ENCODE measurements around the gene PSMG3. TPM values are rescaled to one million over a fixed set of nuclear protein-coding genes. Genes with fewer than 3 reads are reported as not detected.

The PSMG3 gene
- total and polyA plus RNA-seq, 8 donors, result 4.9 to 71.5 (median 33.3) TPM; not detected in 1

GRCh38 chr7:1542841-1543747, 26.7 kb downstream of the PSMG3 start:
- Histone ChIP-seq H3K36me3 (peaks cover 38 to 80% (median 68%) of the 10 kb centered on the region in 4 donors), H3K9me3 (no peaks in the 10 kb centered on the region), H3K4me3 (no peak overlapping the region), H3K27ac (peak overlapping the region in 1 of 5 donors; percentile 21), H3K4me1 (peaks cover 15 to 34% (median 27%) of the 10 kb centered on the region in 4 donors), H3K27me3 (no peaks in the 10 kb centered on the region)
- intact Hi-C loops (cut with DNase I; ENCODE audit: low total_unique reads), result no loop called here
- DNase-seq, result peak in 1 of 2 donors; percentile 21
- WGBS, 5 donors, result 77 to 88% (median 79%) methylated on average over 26 to 38 of the region's 38 CpGs
- no peak for TF ChIP-seq POLR2A (IDR thresholded peaks at IDR 0.05)
- no peak for TF ChIP-seq EP300 (IDR thresholded peaks at IDR 0.05)
- no peak for TF ChIP-seq POLR2AphosphoS5 (IDR thresholded peaks at IDR 0.05)
- no peak for TF ChIP-seq CTCF (IDR thresholded peaks at IDR 0.05)

GRCh38 chr7:1542329-1542728, 27.5 kb downstream of the PSMG3 start:
- H3K4me1 ChIP-seq, result peaks cover 23 to 41% (median 34%) of the 10 kb centered on the region in 4 donors
- peak in 1 of 2 donors; percentile 1 for DNase-seq
- H3K27ac ChIP-seq, result no peak overlapping the region
- no peak overlapping the region for H3K4me3 ChIP-seq
- no peaks in the 10 kb centered on the region for H3K27me3 ChIP-seq
- TF ChIP-seq POLR2AphosphoS5 (IDR thresholded peaks at IDR 0.05), result no peak
- TF ChIP-seq POLR2A (IDR thresholded peaks at IDR 0.05), result no peak
- H3K9me3 ChIP-seq, result no peaks in the 10 kb centered on the region
- intact Hi-C loops (cut with DNase I; ENCODE audit: low total_unique reads), result no loop called here
- WGBS, 5 donors, result 81 to 89% (median 86%) methylated on average over 21 of the region's 21 CpGs
- H3K36me3 ChIP-seq, result peaks cover 38 to 72% (median 66%) of the 10 kb centered on the region in 4 donors

- Histone ChIP-seq H3K4me3 (no peak overlapping the region), H3K9me3 (no peaks in the 10 kb centered on the region), H3K27ac (no peak overlapping the region), H3K27me3 (no peaks in the 10 kb centered on the region), H3K4me1 (peaks cover 28 to 46% (median 39%) of the 10 kb centered on the region in 4 donors), H3K36me3 (peaks cover 38 to 65% (median 64%) of the 10 kb centered on the region in 4 donors)
- intact Hi-C loops (cut with DNase I; ENCODE audit: low total_unique reads), result no loop called here
- WGBS, 5 donors, result 79 to 86% (median 81%) methylated on average over 19 to 33 of the region's 33 CpGs
- TF ChIP-seq EP300 (IDR thresholded peaks at IDR 0.05) (no peak), CTCF (IDR thresholded peaks at IDR 0.05) (no peak), POLR2A (IDR thresholded peaks at IDR 0.05) (no peak), POLR2AphosphoS5 (IDR thresholded peaks at IDR 0.05) (no peak)
- DNase-seq, result peak in 1 of 2 donors; percentile 16
Observed at GRCh38 chr7:1541431-1542162, 28.2 kb downstream of the PSMG3 start.

GRCh38 chr7:1540776-1541271, 29.0 kb downstream of the PSMG3 start:
- H3K27ac ChIP-seq, result peak overlapping the region in 1 of 5 donors; percentile 2
- no peaks in the 10 kb centered on the region for H3K9me3 ChIP-seq
- no peaks in the 10 kb centered on the region for H3K27me3 ChIP-seq
- 88 to 94% (median 89%) methylated on average over 24 to 31 of the region's 31 CpGs for WGBS, 5 donors
- H3K36me3 ChIP-seq, result peaks cover 38 to 71% (median 69%) of the 10 kb centered on the region in 4 donors
- peaks cover 35 to 46% (median 39%) of the 10 kb centered on the region in 4 donors for H3K4me1 ChIP-seq
- intact Hi-C loops (cut with DNase I; ENCODE audit: low total_unique reads), result no loop called here
- TF ChIP-seq POLR2AphosphoS5 (IDR thresholded peaks at IDR 0.05) (no peak), EP300 (IDR thresholded peaks at IDR 0.05) (no peak), CTCF (IDR thresholded peaks at IDR 0.05) (no peak), POLR2A (IDR thresholded peaks at IDR 0.05) (no peak)
- no peak overlapping the region for H3K4me3 ChIP-seq
- peak in 1 of 2 donors; percentile 6 for DNase-seq
